Activated CD4-positive, CD25-positive, alpha-beta regulatory T cell (primary cell): ENCODE results near the gene FIG4.
"Not testable (repeated sequence)": the region's sequence is repeated elsewhere in the genome, so short reads cannot be mapped to it uniquely, and the experiment has no call there.

ENCODE experiments used
- DNase-seq, 4 experiments: peaks; one replicate each; lab custom pipeline; 2025; lab: John Stamatoyannopoulos, UW

The FIG4 gene

DNA sequence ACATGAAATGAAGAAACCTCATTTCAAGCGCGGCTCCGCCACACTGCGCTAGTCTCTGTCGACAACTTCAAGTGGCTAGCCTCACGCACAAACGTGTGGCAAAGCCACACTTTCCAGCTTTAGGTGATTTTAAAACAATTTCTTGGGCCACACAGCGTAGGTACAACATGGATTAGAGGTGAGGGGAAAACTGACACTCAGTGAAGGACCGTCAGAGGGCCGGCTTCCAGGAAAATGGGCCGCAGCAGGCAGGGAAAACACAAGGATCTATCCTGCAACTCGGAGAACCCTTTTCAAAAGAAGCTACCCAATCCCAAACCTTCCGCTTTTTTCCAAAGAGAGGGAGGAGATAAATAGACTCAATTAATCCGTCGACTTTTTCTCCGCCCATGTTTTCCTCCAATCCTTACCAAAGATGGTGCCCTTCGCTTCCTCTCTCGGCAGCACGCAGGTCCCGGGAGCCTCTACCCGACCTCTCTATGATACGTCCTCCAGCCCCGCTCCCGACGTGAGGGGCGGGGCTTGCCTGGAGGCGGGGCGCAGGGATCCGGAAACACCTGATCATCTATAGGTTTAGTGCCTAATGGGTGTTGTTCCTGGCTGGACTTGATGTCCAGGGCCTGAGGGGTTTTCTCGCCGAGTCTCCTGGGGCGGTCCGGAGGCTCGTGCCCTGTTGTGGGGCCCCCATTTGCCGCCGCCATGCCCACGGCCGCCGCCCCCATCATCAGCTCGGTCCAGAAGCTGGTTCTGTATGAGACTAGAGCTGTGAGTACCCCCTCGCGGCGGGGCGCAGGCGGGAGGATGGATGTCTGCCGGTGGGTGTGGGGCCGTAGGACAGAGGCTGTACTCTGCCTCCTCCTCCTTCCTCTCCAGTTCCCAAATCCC, at the start of gene FIG4, which contains the start of gene AK9:
FIG4 (plus strand) TSS at position 560 of the 885 bp plus-strand sequence; CDS start at position 700, 140 bp downstream.
AK9 (minus strand) TSS at position 466 of the 885 bp plus-strand sequence. CDS start 15,457 bp downstream, outside the sequence.
- peak; percentile 77 to 80 (median 78) for DNase-seq

DNA sequence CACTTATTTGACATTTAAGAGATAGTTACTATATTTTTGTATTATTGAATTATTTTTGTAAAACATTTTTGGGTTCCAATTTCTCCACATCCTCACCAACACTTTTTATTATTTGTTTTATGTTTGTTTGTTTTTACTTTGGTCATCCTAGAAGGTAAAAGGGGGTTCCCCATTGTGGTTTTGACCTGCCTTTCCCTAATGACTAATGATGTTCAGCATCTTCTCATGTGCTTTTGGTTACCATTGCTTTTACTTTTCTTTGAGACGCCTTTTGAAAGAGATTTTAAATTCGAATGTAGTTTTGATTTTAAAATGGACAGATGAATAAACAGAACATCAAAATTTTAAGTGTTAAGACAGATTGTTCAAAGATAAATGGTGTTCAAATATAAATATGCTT, 47.0 kb upstream of the FIG4 start:
- no peak for DNase-seq

DNA sequence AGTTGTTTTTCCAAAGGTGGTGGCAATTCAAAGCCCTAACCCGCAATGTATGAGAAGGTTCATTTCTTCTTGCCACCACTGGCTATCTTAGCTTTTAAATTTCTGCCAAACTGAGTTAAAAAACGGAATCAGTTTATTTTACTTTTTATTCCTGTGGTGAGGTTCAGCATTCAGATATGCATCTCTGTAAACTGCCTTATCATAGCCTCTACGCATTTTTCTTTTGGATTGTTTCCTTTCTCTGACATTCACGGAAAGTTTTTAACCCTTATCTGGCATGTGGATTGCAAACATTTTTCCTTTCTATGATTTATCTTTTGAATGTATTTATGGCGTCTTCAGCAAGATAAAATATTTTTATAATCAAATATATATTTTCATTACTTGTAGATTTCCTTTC, 37.8 kb upstream of the FIG4 start:
- no peak for DNase-seq

DNA sequence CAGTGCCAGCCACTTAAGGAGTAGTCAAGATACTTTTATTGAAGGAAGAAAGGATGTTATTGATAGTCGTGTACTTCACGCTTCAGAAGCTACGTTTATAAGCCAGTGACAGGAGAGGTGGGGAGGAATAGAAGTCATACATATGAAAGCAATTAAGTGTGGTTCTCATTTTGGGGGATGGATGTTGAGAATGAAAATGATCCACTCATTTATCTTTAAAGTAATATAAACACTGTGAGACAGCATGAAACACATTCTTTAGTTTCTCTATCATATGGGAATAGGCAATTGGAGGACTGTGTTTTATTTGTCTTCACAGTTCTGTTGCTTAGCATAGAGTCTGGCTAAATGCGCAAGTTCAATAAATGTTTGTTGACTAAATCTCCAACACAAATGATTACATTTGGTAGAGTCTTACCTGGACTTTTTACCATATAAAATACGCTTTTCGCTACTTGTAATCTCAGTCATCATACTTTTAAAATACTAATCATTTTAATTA, 35.3 kb upstream of the FIG4 start:
- no peak for DNase-seq

DNA sequence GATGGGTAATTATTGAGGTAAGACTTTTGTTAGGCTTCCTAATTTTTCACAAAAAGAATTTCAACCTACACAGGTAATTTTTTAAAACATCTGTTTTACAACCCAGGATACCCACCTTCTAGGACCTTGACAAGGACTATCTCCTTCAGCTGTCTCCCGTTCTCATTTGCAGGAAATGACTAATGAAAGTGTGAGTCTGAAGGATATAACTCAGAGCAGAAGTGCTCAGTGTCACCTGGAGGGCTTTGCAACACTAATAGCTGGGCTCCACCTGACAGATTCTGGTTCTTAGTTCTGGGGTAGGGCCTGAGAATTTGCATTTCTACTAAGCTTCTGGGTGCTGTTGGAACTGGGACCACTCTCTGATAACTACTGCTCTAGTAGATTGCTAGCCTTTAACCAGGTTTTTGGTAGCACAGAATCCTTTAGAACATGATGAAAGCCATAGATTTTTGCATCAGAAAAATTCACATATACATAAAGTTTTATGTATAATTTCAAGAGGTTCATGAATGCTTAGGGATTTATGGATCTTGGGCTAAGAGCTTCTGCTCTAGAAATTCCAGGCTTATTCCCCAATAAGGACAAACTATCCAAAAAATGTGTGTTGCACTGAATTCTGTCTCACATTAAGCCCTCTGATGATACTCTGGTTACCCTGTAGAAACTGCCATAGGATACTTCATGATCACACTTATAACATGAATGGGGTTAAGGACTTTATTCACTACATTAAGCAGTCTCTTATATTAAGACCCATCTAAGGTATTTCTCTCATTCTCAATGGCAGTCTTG, 30.4 kb upstream of the FIG4 start:
- DNase-seq = no peak

DNA sequence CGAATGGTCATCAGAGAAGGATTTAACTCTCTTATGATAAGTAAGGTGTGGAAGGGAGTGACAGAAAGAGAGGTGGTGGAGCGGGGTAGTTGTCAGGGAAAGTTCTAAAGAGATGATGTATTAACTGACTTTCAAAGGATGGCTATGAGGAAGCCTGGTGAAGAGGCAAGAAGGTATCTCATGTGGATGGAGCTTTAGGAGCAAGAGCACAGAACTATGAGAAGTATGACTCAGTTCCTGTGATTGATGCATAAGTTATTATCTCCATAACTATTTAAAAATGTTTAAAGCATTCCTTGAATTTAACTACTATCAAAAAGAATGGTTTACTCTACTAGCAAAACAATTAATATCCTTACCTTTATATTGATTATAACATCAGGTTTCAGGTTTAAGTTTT, 28.9 kb upstream of the FIG4 start:
- no peak for DNase-seq

DNA sequence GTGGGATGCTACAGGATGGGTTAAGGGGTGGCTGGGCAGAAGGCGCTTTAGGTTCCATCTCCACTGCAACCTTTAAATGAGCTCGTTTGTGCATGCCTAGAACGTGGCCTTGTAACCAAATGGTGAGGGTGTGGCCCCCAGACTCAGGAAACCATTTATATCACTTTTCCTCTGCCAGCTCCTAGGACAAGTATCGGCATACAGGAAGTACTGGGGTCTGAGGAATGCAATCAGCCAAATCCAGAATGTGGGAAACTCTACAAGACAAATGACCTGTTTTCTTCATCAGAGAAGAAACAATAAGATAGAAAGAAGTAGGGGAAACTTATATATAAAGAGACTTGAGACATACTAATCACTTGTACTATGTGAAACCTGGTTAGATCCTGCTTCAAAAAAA, 21.3 kb upstream of the FIG4 start:
- no peak for DNase-seq

DNA sequence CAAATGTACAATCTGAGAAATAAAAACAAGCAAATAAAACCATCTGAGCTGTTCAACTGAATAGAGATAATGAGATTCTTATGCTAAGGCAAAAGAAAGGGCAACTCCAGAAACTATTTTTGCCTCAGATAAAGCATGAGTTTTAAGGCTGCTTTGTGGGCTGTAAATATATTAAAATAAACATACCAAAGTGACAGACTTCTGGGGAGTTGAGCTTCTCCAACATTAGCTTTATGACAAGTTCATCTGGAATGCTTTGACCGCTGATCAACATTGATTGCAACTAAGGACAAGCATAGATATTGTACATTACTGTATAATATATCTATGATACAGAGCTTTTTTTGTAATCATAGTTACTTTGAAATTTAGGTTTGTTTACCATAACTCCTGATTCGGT, 19.4 kb upstream of the FIG4 start:
- DNase-seq = no peak

DNA sequence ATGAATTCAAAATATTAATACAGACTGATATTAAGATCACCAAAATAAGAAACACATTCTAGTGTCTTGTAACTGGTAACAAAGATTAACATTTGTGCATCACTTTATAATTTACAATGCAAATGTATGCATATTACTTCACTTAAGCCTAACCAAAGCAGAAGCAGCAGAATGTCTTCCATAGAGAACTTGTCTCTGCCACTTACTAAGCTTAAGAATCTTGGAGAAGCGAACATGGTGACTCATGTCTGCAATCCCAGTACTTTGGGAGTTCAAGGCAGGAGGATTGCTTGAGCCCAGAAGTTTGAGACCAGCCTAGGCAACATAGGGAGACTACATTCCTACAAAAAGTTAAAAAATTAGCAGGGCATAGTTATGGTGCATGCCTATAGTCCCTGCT, 18.9 kb upstream of the FIG4 start:
- no peak for DNase-seq

DNA sequence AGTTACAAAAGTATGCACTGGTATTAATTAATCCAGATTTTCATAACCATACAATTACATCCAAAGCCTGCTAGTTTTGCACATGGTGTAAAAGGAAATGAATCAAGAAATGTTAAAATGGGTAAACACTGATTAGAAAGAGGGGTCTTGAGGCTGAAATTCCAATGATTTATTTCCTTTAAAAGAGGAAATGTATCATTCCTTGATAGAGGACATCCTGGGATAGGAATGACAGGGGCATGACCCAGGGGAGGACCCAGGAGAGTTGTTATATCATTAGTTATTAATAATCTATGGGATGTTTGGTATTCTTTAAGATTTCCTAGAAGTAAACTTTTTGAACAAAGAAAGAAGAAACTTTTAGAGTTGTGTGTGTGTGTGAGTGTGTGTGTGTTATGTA, 18.3 kb upstream of the FIG4 start:
- no peak for DNase-seq

DNA sequence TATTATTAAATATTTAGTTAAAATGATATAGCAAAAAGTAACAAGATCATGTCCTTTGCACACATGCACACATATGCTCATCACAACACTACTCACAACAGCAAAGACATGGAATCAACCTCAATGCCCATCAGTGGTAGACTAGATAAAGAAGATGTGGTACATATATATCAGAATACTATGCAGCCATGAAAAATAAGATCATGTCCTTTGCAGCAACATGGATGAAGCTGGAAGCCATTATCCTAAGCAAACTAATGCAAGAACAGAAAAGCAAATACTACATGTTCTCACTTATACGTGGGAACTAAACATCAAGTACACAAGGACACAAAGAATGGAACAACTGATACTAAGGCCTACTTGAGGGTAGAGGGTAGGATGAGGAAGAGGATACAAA, 14.4 kb upstream of the FIG4 start:
- DNase-seq = no peak

DNA sequence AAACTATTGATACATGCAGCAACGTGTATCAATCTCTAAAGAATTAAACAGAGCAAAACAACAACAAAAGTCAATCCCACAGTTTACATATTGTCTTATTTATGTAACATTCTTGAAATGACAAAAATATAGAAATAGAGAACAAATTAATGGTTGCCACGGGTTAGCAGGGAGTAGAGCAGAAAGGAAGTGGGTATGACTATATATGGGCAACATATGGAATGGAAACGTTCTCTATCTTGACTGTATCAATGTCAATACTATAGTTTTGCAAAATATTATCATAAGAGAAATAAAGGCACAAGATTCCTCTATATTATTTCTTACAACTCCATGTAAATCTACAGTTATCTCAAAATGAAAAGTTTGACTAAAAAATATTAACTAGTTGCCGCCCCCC, 12.9 kb upstream of the FIG4 start:
- no peak for DNase-seq

DNA sequence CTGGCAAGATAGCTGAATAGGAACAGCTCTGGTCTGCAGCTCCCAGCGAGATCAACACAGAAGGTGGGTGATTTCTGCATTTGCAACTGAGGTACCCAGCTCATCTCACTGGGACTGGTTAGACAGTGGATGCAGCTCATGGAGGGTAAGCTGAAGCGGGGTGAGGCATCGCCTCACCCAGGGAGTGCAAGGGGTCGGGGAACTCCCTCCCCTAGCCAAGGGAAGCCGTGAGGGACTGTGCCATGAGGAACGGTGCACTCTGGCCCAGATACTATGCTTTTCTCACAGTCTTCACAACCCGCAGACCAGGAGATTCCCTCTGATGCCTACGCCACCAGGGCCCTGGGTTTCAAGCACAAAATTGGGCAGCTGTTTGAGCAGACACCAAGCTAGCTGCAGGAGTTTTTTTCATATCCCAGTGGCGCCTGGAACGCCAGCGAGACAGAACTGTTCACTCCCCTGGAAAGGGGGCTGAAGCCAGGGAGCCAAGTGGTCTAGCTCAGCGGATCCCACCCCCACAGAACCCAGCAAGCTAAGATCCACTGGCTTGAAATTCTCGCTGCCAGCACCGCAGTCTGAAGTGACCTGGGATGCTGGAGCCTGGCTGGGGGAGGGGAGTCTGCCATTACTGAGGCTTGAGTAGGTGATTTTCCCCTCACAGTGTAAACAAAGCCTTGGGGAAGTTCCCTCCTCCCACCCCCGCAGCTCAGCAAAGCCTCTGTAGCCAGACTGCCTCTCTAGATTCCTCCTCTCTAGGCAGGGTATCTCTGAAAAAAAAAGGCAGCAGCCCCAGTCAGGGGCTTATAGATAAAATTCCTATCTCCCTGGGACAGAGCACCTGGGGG, 12.2 kb upstream of the FIG4 start:
- not testable (repeated sequence) for DNase-seq

DNA sequence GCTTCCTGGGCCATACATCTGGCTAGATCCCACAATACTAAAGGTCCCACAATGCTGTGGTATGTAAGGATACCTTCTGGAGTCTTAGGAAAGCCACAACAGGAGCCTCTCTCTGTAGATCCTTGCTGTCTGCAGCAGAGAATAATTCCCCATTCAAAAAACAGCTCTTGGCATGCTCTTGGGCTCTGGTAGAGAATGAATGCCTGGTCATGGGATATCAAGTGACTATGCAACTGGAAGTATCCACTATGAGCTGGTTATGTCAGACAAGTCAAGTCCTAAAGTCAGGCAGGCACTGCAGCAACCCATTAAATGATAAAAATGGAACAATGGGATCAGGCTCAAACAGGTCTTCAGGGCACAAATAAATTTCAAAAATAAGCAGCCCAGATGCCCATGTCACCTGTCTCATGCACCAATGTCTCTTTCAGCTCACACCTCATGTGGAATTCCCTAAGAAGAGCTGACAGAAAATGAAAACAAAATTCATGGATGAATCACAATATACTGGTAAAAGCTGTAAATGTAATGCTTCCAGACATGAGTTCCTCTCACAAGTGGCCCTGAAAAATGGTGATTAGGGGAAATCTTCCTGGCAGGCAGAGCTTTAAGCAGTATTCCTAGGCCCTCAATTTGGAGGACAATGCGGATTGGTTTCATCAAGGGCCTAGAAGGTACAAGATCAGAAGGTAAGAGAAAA, 4.4 kb upstream of the FIG4 start:
- no peak for DNase-seq

DNA sequence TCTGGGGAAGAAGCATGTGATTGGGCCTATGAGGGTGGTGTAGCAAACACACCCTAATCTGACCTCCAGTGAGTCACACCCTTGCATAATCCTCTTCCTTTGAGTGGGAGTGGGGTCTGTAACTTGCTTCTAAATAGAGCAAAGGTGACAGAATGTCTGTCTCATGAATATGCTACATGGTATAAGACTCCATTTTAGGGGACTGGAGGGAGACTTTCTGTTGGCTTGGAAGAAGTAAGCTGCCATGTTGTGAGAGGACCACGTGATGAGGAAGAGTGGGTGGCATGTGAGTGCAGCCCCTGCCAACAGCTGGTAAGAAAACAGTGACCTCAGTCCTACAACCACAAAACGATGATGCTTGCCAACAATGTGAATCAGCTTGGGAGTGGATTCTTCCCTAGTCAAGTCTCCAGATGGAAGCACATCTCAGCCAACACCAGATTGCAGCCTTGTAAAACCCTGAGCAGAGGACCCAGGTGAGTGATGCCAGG, 3.8 kb upstream of the FIG4 start:
- no peak for DNase-seq

DNA sequence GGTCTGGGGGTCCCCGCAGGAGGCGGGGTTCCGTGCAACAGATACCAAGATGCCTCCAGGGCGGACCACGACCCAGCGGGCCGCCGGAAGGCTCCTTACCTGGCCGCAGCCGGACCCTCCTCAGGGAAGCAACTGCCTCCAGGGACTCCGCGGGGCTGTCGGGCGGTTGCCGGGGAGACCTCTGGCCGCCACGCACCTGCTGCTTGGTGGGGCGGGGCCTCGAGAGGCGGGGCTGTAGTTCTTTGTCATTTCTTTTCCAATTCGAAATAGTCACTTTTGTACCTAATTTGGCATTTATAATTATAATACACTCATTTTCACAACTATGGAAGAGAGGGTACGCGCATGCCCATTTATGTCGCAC, 741 bp upstream of the FIG4 start:
- peak; percentile 25 to 38 (median 29) for DNase-seq

DNA sequence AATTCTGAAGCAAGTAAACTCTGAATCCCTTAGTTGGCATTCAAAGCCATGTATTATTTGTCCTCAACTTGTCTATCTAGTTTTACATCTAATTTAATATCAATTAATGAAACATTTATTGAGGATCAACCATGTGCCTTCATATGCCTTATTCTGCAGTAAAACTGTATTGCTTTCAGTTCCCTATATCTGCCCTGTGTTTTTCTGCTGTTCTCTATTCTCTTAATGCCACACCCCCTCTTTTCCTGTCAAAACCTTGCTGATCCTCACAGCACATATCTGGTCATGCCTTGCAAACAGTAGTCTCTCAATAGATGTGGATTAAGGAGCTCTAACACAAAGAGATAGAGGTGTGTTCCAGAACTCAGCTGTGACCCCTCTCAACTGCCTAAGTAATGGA, 2.0 kb downstream of the FIG4 start:
- no peak for DNase-seq

DNA sequence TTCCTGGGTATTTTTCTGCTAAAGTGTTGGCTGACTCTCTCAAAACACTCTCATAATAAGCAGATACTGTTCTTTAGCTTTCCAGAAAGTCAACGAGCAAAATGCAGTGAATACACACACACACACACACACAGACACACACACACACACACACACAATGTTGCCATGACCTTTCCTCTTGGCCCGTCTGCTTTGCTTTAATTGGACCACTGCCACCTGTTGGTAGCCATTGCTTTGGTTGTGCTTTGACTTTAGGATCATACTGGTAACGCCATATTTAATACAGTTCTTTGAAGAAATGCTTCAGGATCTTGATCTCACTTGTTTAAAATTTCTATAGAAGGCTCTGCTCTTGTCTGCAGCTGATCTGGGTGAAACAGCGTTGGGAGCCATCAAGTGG, 4.4 kb downstream of the FIG4 start:
- no peak for DNase-seq

DNA sequence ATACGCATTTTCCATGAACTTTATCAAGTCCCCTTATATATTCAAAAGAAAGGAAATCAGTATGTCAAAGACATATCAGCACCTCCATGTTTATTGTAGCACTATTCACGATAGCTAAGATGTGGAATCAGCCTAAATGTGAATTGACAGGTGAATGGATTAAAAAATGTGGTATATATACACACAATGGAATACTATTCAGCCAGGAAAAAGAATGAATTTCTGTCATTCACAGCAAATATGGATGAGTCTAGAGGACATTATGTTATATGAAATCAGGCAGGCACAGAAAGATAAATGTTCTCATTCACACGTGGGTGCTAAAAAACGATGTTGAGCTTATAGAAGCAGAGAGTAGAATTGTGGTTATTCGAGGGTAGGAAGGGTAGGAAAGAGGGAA, 5.3 kb downstream of the FIG4 start:
- no peak for DNase-seq

DNA sequence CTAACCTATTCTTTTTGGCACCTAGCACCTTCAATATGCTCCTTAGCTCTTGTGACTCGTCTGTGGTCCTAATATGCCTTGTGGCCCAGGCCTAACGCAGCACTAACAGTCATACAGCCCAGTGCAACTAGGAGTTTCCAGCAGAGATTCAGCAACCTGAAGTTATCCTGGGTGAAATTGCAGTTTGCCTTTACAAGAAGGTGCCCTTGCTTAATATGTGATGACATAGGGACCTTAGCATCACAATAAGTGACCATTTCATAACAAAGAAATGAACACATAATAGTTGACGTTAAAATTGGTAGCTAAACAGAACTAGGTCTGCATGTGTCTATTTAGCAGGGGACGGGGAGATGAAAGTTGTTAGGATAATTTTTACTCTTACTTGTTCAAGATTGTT, 10.1 kb downstream of the FIG4 start:
- DNase-seq = no peak

DNA sequence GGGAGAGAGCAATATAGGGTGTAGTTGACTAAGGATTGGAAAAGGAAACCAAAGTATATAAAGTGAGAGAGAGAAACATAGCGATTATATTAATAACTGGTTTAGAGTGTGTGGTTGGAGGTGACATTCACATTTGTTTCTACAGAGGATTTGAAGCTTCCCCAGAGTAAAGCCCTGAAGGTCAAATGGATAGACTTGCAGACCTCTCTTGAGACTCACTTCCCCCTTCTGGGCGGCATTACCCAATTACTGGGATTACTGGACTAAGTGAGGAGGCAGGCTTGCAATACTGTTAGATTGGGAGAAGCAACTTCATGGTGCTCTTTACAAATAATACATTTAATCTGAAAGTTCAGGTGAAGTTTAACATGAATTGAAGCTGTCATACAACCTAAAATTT, 10.7 kb downstream of the FIG4 start:
- no peak for DNase-seq
